Breast epithelium (tissue), 4 donors: ENCODE data around the gene ABTB2. TPM values are rescaled to one million over a fixed set of nuclear protein-coding genes. Genes with fewer than 3 reads are reported as not detected.

Experiments used
- DNase-seq, 2 donors: peaks; one replicate each; pipeline ENCODE4 v3.0.0-alpha.2; 2019; ENCODE audit warnings: low spot score in 2 of 2
- H3K27ac ChIP-seq, 2 donors: fragments of 200-600 bp; sonication (generic) in 1 of 2; one replicate each; pipeline ENCODE4 v1.5.1; 2016 to 2019; ENCODE audit warnings: mild to moderate bottlenecking in 1 of 2
- H3K27me3 ChIP-seq, 2 donors: fragments of 200-600 bp; sonication (generic) in 1 of 2; one replicate each; pipeline versions ENCODE4 v1.5.1 to v1.6.0; 2017 to 2019; ENCODE audit warnings: control low read depth in 1 of 2, mild to moderate bottlenecking in 1 of 2
- H3K36me3 ChIP-seq: fragments of 200-600 bp; one replicate; pipeline ENCODE4 v1.5.1; 2019
- H3K4me1 ChIP-seq, 2 donors: fragments of 200-600 bp; sonication (generic); one replicate each; pipeline ENCODE4 v1.5.1; 2016 to 2019; ENCODE audit warnings: control low read depth in 1 of 2
- H3K4me3 ChIP-seq, 3 donors: fragments of 200-600 bp; sonication (generic); 1 replicate in 2 of 3; 2 replicates in 1 of 3; pipeline ENCODE4 v1.5.1; 2016 to 2019; ENCODE audit warnings: mild to moderate bottlenecking in 3 of 3, moderate library complexity in 2 of 3
- H3K9me3 ChIP-seq, 2 donors: fragments of 200-600 bp; sonication (generic) in 1 of 2; one replicate each; pipeline ENCODE4 v1.5.1; 2016 to 2019; ENCODE audit warnings: control low read depth in 1 of 2
- CTCF ChIP-seq, 3 donors: fragments of 450-650 bp; IDR thresholded peaks; one replicate each; pipeline ENCODE4 v1.5.1; 2016 to 2017; ENCODE audit warnings: antibody characterized with exemption in 3 of 3, mild to moderate bottlenecking in 3 of 3, moderate library complexity in 3 of 3
- POLR2A ChIP-seq: fragments of 450-650 bp; IDR thresholded peaks from one replicate; pipeline ENCODE4 v1.6.1; 2016; ENCODE audit warnings: antibody characterized with exemption, mild to moderate bottlenecking, moderate library complexity
- POLR2AphosphoS5 ChIP-seq, 3 donors: sonication (generic); formaldehyde crosslinking; IDR thresholded peaks; one replicate each; pipeline ENCODE4 v1.6.1; 2017; ENCODE audit warnings: antibody characterized with exemption in 3 of 3
- intact Hi-C: fragments of 100-400 bp; cut with DNase I; formaldehyde crosslinking; loops from one replicate; pipeline ENCODE4 v1.15.1; 2023; ENCODE audit warnings: low total_unique reads
- total RNA-seq, 3 donors: library from RNA; depleted of rRNA; stranded (reverse); fragments of >200 nt; gene quantifications; one replicate each; pipeline ENCODE4 v1.1.0, GENCODE V29; 2016

ABTB2 gene
- total RNA-seq, 3 donors from 2014 or later, result 1.3 to 5.6 (median 1.9) TPM

- no peak overlapping the region for H3K27ac ChIP-seq
- no peaks in the 10 kb centered on the region for H3K9me3 ChIP-seq
- intact Hi-C loops, result no loop called here
- no peaks in the 10 kb centered on the region for H3K36me3 ChIP-seq
- no peak for TF ChIP-seq POLR2AphosphoS5 (IDR thresholded peaks at IDR 0.05)
- no peak for TF ChIP-seq POLR2A
- no peak for TF ChIP-seq CTCF (IDR thresholded peaks at IDR 0.05)
- no peak for DNase-seq
- no peak overlapping the region for H3K4me3 ChIP-seq
- H3K4me1 ChIP-seq, result no peaks in the 10 kb centered on the region
- no peaks in the 10 kb centered on the region for H3K27me3 ChIP-seq
Measured at GRCh38 chr11:34154059-34154875, 203.5 kb downstream of the ABTB2 start.

DNA sequence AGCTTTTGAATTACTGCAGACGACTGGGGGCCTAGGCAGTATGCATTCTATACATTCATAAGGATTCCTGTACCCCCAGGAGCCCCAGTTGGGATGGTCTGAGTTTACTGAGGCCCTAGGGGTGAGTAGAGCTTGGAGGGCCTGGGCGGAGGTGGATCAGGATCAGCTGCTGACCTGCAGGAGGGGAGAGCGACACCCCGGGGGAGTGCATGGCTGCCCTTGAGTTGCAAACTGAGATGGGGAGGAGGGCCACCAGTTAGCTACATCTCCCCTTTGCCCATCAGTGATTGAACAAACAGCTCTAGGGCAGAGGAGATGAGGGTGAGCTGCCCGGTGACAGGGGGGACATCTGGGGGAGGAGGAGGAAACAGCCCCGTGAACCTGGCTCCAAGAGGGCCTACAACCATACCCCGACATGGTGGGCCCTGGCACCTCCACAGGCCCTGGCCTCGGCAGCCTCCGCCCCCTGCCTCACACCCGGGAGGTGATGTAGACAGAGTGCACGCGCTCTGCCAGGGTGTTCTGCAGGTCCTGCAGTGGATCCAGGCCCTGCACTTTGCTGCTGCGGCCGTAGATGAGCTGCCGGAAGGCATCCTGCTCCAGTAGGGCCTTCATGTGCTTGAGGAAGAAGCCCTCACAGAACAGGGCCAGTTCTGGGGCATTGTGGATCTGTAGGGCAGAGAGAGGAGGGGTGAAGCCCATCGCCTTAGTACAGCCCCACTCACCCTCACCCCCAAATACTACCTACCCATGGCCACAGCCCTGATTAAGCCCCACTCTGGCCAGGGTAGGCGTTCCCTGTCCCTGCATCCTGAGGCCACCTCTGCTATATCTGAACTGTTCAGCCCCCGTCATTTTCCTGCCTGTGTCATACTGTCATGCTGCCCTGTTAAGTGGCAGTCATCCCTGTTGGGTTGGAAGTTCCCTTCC lies 205.6 kb downstream of the ABTB2 start:
- DNase-seq, result no peak
- TF ChIP-seq POLR2AphosphoS5 (IDR thresholded peaks at IDR 0.05) (no peak), CTCF (IDR thresholded peaks at IDR 0.05) (no peak), POLR2A (no peak)
- no peak overlapping the region for H3K4me3 ChIP-seq
- H3K36me3 ChIP-seq, result peaks cover 4% of the 10 kb centered on the region
- no peak overlapping the region for H3K27ac ChIP-seq
- no peaks in the 10 kb centered on the region for H3K9me3 ChIP-seq
- no peaks in the 10 kb centered on the region for H3K27me3 ChIP-seq
- H3K4me1 ChIP-seq, result no peaks in the 10 kb centered on the region
- intact Hi-C loops, result no loop called here

DNA sequence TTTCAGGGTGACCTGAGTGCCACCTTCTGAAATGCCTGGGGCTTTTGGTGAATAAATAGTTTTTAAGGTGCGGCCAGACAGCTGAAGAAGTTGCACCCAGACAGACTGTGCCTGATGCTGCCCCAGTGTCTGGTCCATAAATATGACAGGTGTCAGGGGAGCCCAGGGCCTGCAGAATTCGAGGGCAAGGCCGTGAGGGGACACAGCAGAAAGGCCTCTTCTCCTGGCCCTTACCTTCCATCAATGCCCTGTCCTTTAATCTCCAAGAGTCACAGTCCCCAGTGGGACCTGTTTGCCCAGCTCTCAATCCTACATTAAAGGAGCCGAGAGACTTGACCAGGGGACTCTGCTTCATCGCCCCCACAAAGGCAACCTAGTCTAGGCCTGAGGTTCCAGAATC lies 206.6 kb downstream of the ABTB2 start:
- no peaks in the 10 kb centered on the region for H3K27me3 ChIP-seq
- H3K4me3 ChIP-seq, result no peak overlapping the region
- DNase-seq, result no peak
- no peaks in the 10 kb centered on the region for H3K4me1 ChIP-seq
- no peak overlapping the region for H3K27ac ChIP-seq
- no peak for TF ChIP-seq POLR2A
- no peak for TF ChIP-seq CTCF (IDR thresholded peaks at IDR 0.05)
- TF ChIP-seq POLR2AphosphoS5 (IDR thresholded peaks at IDR 0.05), result no peak
- H3K9me3 ChIP-seq, result no peaks in the 10 kb centered on the region
- peaks cover 7% of the 10 kb centered on the region for H3K36me3 ChIP-seq
- intact Hi-C loops, result no loop called here

- Histone ChIP-seq H3K4me3 (no peak overlapping the region), H3K36me3 (peaks cover 7% of the 10 kb centered on the region), H3K9me3 (no peaks in the 10 kb centered on the region), H3K27ac (no peak overlapping the region), H3K4me1 (no peaks in the 10 kb centered on the region), H3K27me3 (no peaks in the 10 kb centered on the region)
- no peak for DNase-seq
- TF ChIP-seq POLR2A, result no peak
- TF ChIP-seq POLR2AphosphoS5 (IDR thresholded peaks at IDR 0.05), result no peak
- no peak for TF ChIP-seq CTCF (IDR thresholded peaks at IDR 0.05)
- intact Hi-C loops, result no loop called here
Measured at GRCh38 chr11:34150494-34151151, 207.2 kb downstream of the ABTB2 start.
